ENCODE results near the gene SLC25A40.

GRCh38 chr7:87870471-87870870, 5.7 kb downstream of the SLC25A40 start:
- no peak for TF ChIP-seq BHLHE40 (IDR thresholded peaks at IDR 0.05; ENCODE audit: low read length)
- TF ChIP-seq DMTF1 (CRISPR knock-in tag; IDR thresholded peaks at IDR 0.05): no peak
- no peak for TF ChIP-seq CTCF (CRISPR knock-in tag; IDR thresholded peaks at IDR 0.05)
- no peak for TF ChIP-seq POLR2A (IDR thresholded peaks at IDR 0.05; ENCODE audit: insufficient read depth in 1 of 2, low read depth in 2 of 2, low read length in 2 of 2)
- no peak for TF ChIP-seq CREB1 (IDR thresholded peaks at IDR 0.05)
- no peak for TF ChIP-seq CREB1 (CRISPR knock-in tag; IDR thresholded peaks at IDR 0.05)
- TF ChIP-seq TOE1 (CRISPR knock-in tag; IDR thresholded peaks at IDR 0.05): no peak
- TF ChIP-seq NFKB2 (CRISPR knock-in tag; IDR thresholded peaks at IDR 0.05; ENCODE audit: borderline replicate concordance): no peak
- no peak for TF ChIP-seq KDM5A (IDR thresholded peaks at IDR 0.05; ENCODE audit: borderline replicate concordance, low read length)
- no peak for TF ChIP-seq ZNF34 (CRISPR knock-in tag; IDR thresholded peaks at IDR 0.05; ENCODE audit: borderline replicate concordance)
- TF ChIP-seq PRDM4 (CRISPR knock-in tag; IDR thresholded peaks at IDR 0.05; ENCODE audit: borderline replicate concordance): no peak

Data from HepG2 (cell line).